Measurements from ENCODE around the gene DPY19L3.

DNA sequence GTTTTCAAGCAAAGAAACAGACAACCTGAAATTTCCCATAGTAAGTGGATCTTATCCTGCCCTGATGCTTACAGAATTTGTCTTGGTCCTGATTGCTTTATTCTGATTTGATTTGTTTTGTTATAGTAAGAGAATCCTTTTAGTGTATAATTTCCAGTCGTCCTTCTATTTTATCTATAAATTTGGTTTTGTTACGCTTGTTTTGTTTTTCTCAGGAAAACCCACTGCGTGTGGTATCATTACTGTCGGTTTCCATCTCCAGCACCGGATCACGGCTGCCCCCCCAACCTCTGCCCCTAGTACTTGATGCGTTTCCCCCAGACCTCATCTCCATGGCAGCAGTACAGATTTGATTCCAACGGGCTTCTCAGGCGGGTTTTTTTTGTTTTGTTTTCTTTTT lies 117.4 kb downstream of the DPY19L3 start:
- no peak for TF ChIP-seq POLR2AphosphoS5 (IDR thresholded peaks at IDR 0.05; ENCODE audit: low read depth, low read length)
- TF ChIP-seq, protein P1, sequence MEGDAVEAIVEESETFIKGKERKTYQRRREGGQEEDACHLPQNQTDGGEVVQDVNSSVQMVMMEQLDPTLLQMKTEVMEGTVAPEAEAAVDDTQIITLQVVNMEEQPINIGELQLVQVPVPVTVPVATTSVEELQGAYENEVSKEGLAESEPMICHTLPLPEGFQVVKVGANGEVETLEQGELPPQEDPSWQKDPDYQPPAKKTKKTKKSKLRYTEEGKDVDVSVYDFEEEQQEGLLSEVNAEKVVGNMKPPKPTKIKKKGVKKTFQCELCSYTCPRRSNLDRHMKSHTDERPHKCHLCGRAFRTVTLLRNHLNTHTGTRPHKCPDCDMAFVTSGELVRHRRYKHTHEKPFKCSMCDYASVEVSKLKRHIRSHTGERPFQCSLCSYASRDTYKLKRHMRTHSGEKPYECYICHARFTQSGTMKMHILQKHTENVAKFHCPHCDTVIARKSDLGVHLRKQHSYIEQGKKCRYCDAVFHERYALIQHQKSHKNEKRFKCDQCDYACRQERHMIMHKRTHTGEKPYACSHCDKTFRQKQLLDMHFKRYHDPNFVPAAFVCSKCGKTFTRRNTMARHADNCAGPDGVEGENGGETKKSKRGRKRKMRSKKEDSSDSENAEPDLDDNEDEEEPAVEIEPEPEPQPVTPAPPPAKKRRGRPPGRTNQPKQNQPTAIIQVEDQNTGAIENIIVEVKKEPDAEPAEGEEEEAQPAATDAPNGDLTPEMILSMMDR (IDR thresholded peaks at IDR 0.05), result no peak
- TF ChIP-seq, protein P2, sequence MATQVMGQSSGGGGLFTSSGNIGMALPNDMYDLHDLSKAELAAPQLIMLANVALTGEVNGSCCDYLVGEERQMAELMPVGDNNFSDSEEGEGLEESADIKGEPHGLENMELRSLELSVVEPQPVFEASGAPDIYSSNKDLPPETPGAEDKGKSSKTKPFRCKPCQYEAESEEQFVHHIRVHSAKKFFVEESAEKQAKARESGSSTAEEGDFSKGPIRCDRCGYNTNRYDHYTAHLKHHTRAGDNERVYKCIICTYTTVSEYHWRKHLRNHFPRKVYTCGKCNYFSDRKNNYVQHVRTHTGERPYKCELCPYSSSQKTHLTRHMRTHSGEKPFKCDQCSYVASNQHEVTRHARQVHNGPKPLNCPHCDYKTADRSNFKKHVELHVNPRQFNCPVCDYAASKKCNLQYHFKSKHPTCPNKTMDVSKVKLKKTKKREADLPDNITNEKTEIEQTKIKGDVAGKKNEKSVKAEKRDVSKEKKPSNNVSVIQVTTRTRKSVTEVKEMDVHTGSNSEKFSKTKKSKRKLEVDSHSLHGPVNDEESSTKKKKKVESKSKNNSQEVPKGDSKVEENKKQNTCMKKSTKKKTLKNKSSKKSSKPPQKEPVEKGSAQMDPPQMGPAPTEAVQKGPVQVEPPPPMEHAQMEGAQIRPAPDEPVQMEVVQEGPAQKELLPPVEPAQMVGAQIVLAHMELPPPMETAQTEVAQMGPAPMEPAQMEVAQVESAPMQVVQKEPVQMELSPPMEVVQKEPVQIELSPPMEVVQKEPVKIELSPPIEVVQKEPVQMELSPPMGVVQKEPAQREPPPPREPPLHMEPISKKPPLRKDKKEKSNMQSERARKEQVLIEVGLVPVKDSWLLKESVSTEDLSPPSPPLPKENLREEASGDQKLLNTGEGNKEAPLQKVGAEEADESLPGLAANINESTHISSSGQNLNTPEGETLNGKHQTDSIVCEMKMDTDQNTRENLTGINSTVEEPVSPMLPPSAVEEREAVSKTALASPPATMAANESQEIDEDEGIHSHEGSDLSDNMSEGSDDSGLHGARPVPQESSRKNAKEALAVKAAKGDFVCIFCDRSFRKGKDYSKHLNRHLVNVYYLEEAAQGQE (IDR thresholded peaks at IDR 0.05; ENCODE audit: insufficient read depth in 1 of 2, low read depth in 2 of 2, low read length in 1 of 2), result no peak
- TF ChIP-seq SIN3A (IDR thresholded peaks at IDR 0.05; ENCODE audit: borderline replicate concordance, insufficient read depth, low read depth, low read length), result no peak
